Cardiac fibroblast (primary cell): Measurements from ENCODE around the gene RAPGEF4.

ENCODE experiments used
- DNase-seq, 2 donors: peaks; one replicate each; pipeline versions ENCODE4 v3.0.0 to v3.0.0-alpha.2; 2010; ENCODE audit warnings: low read depth in 2 of 2
- H3K4me3 ChIP-seq, 2 donors: replicated peaks in 1 of 2; 1 replicate in 1 of 2; 2 replicates in 1 of 2; pipeline ENCODE4 v1.5.1; 2011; ENCODE audit warnings: low read depth in 2 of 2, low read length in 2 of 2, mild to moderate bottlenecking in 2 of 2, moderate library complexity in 1 of 2
- TF ChIP-seq, protein P1 (sequence below): IDR thresholded peaks from one replicate; pipeline ENCODE4 v1.5.1; 2011; ENCODE audit warnings: low read depth, mild to moderate bottlenecking, low read length, inconsistent platforms

Gene RAPGEF4

DNA sequence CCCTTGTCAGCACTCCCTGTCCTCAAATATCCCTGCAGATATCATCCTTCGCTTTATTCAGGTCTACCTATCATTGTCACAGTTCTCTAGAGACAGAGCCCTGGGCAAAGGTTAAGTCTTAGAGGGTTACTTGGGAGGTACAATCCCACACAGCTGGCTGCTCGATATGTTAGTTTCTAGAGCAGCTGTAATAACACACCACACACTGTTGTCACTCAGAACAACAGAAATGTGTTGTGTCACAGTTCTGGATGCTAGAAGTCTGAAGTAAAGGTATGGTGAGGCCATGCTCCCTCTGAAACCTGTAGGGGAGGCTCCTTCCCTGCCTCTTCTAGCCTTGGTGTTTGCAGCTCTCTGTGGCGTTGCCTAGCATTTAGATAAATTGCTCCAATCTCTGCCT, 9.9 kb upstream of the RAPGEF4 start:
- TF ChIP-seq, protein P1, sequence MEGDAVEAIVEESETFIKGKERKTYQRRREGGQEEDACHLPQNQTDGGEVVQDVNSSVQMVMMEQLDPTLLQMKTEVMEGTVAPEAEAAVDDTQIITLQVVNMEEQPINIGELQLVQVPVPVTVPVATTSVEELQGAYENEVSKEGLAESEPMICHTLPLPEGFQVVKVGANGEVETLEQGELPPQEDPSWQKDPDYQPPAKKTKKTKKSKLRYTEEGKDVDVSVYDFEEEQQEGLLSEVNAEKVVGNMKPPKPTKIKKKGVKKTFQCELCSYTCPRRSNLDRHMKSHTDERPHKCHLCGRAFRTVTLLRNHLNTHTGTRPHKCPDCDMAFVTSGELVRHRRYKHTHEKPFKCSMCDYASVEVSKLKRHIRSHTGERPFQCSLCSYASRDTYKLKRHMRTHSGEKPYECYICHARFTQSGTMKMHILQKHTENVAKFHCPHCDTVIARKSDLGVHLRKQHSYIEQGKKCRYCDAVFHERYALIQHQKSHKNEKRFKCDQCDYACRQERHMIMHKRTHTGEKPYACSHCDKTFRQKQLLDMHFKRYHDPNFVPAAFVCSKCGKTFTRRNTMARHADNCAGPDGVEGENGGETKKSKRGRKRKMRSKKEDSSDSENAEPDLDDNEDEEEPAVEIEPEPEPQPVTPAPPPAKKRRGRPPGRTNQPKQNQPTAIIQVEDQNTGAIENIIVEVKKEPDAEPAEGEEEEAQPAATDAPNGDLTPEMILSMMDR, result no peak
- H3K4me3 ChIP-seq, result no peak overlapping the region

GRCh38 chr2:172726172-172726735, 9.4 kb upstream of the RAPGEF4 start:
- TF ChIP-seq, protein P1, result no peak
- peak in 1 of 2 donors; percentile 48 for DNase-seq
- no peak overlapping the region for H3K4me3 ChIP-seq

More for the DNA sequence above, 9.9 kb upstream of the RAPGEF4 start:
- DNase-seq, result no peak

DNA sequence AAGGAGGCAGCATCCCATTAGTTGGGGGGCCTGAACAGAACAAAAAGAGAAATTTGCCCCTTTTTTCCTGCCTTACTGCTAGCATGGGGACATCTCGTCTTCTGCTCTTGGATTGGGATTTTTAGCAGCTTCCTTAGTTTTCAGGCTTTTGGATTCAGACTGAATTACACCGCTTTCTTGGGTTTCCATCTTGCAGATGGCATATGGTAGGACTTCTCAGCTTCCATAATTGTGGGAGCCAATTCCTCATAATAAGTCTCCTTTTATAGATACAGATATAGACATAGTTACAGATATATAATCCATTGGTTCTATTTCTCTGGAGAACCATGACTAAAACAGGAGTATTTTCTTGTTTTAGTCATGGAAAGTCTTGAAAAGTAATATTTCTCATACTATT, 5.2 kb upstream of the RAPGEF4 start:
- no peak for DNase-seq

GRCh38 chr2:172734711-172735581, 699 bp upstream of the RAPGEF4 start:
- peak in 1 of 2 donors; percentile 2 for DNase-seq
- H3K4me3 ChIP-seq, result no peak overlapping the region
- TF ChIP-seq, protein P1, result no peak

More for the DNA sequence above, 5.2 kb upstream of the RAPGEF4 start:
- TF ChIP-seq, protein P1, result no peak
- H3K4me3 ChIP-seq, result no peak overlapping the region

- no peak overlapping the region for H3K4me3 ChIP-seq
- DNase-seq, result no peak
- TF ChIP-seq, protein P1, result no peak
Observed at GRCh38 chr2:172736424-172737174, 954 bp downstream of the RAPGEF4 start.

DNA sequence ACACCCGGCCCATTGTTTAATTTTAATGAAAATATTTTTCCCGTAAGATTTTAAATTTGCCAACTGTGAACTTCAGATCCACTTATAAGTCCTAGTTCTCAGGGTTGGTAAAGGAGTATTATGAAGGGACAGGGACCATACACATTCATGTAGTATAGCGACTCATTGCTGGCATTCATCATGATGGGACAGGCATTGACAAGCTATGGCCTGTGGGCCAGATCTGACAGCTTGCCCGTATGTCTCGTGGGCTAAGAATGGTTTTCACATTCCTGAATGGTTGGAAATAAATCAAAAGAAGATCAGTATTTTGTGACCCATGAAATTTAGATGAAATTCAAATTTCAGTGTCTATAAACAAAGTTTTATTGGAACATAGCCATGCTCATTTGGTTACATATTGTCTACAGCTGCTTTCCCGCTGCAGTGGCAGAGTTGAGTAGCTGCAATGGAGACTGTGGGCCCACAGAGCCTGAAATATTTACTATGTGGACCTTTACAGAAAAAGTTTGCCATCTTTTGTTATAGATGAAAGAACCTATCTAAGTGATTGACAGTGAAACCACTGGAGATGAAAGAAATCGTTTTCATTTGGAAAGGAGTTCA, 4.1 kb downstream of the RAPGEF4 start:
- H3K4me3 ChIP-seq, result no peak overlapping the region
- TF ChIP-seq, protein P1, result no peak
- no peak for DNase-seq
